ENCODE data around the gene SCUBE3.

The SCUBE3 gene

DNA sequence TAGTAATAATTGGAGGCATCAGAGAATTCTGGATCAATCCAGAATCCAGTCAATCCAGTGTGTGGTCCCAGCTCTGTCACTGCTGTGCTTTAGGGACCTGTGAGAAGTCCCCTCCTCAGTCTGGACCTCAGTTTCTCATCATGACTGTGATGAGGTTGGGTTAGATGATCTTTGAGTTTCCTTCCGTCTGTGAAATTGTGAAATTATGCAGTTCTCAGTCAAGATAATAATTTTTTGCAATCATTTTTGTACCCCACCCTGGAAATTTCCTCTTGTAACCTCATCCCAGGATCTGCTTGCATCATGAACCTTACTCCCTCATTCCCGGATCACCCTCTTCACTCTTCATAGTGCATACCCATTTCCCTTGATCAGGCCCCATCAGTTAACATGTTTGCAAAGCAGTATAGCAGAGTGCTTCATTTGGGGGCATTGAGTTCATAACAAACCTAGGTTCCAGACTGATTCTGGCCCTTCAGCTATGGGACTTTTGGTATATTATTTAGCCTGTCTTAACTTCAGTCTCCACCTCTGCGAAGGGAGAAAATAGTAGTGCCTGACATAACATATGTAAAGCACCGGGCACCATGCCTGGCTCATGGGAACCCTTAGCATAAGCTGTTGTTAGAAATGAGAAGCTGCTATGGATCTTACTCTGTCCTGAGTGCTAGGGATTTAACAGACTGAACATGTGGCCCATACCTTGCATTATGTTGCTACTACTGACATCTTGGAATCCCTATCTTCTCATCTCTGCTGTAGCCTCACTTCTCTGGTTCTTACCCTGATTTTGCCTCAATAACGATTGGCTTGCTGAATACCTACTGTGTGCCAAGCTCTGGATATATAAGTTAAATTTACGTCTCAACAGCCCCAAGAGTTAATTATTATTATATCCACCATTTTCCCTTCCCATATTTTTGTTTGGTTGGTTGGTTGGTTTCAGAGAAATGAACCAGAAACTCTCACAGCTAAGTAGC lies 47.1 kb downstream of the SCUBE3 start:
- no peaks in the 10 kb centered on the region for H3K27me3 ChIP-seq (ENCODE audit: insufficient read depth, low read length)
- no peaks in the 10 kb centered on the region for H3K36me3 ChIP-seq (ENCODE audit: insufficient read depth, low read depth, low read length)
- peak overlapping the region; percentile 95 for H3K9ac ChIP-seq (ENCODE audit: low read depth, low read length)
- no peaks in the 10 kb centered on the region for H3K9me3 ChIP-seq (ENCODE audit: insufficient read depth, low read depth, low read length)
- H3K4me1 ChIP-seq (ENCODE audit: insufficient read depth, low read length), result peaks cover 5% of the 10 kb centered on the region; the same call in 1 of the 2 replicates
- H3K4me3 ChIP-seq (ENCODE audit: low read length), result peak overlapping the region; percentile 83
- peak overlapping the region; percentile 87 for H3K27ac ChIP-seq (ENCODE audit: low read length)

DNA sequence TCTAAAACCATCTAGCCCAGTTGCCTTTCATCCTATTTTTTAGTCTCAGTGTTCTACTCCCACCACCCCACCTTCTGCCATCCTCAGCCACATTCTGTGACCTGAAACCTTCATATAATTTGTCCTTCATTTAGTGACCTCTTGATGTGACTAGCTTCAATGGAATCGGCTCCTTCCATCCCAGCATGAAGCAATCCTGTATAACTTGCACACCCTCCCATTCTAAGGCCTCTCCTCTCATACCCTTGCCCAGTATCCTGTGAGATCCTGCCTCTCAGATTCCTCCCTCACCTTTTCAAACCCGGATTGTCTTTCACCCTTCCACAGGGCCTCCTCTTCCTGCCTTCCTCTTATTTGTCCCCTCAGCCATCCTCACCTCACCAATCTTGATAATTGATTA lies 48.8 kb downstream of the SCUBE3 start:
- H3K9me3 ChIP-seq (ENCODE audit: insufficient read depth, low read depth, low read length), result no peaks in the 10 kb centered on the region
- H3K4me1 ChIP-seq (ENCODE audit: insufficient read depth, low read length), result peaks cover 5% of the 10 kb centered on the region; the same call in 1 of the 2 replicates
- no peak overlapping the region for H3K4me3 ChIP-seq (ENCODE audit: low read length)
- no peak overlapping the region for H3K9ac ChIP-seq (ENCODE audit: low read depth, low read length)
- no peak overlapping the region for H3K27ac ChIP-seq (ENCODE audit: low read length)
- H3K27me3 ChIP-seq (ENCODE audit: insufficient read depth, low read length), result no peaks in the 10 kb centered on the region
- H3K36me3 ChIP-seq (ENCODE audit: insufficient read depth, low read depth, low read length), result no peaks in the 10 kb centered on the region

DNA sequence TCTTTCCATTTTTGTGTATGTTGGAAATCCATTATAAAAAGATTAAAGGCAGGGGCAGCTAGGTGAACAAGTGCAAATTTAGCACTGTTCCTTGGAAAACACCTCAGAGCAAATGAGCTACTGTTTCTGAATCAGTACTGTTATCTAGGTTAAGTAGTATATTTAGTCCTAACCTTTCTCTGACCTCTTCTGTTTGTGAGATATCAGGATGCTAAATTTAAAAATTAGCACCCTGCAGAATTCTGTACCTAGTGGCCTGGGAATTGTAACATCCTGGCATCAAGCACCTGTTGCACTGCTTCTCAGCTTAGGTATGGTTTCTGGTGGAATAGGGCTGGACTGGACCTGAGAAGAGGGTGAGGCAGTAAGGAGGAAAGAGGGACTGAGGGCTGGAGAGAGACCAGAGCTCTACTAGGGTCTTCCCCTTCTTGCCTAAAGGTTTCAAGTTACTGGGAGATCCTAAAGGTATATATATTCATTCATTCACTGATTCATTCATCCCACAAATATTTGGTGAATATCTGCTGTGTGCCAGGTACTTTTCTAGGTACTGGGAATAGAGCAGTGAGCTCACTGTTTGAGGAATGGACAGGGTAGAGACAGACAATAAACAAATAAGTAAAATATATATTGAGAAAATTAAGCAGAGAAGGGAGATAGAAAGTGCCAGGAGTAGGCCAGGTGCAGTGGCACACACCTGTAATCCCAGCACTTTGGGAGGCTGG lies 51.0 kb downstream of the SCUBE3 start:
- Histone ChIP-seq H3K4me3 (ENCODE audit: low read length) (no peak overlapping the region), H3K27me3 (ENCODE audit: insufficient read depth, low read length) (no peaks in the 10 kb centered on the region), H3K27ac (ENCODE audit: low read length) (no peak overlapping the region), H3K4me1 (ENCODE audit: insufficient read depth, low read length) (no peaks in the 10 kb centered on the region; the same call in 1 of the 2 replicates), H3K9ac (ENCODE audit: low read depth, low read length) (no peak overlapping the region), H3K36me3 (ENCODE audit: insufficient read depth, low read depth, low read length) (no peaks in the 10 kb centered on the region), H3K9me3 (ENCODE audit: insufficient read depth, low read depth, low read length) (no peaks in the 10 kb centered on the region)

DNA sequence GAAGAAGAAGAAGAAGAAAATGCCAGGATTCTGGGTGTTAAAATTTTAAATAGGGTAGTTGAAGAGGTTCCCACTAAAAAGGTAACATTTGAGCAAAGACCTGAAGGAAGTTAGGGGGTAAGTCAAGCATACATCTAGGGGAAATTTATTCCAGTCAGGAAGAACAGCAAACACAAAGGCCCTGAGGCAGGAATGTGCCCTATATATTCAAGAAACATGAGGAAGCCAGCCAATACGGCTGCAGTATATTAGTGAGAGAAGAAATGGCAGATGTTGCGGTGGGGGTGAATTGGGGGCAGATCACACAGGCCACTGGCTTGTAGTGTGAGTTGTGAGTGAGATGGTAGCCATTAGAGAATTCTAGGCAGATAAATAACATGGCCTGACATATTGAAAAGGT lies 51.8 kb downstream of the SCUBE3 start:
- no peaks in the 10 kb centered on the region for H3K36me3 ChIP-seq (ENCODE audit: insufficient read depth, low read depth, low read length)
- H3K4me1 ChIP-seq (ENCODE audit: insufficient read depth, low read length), result no peaks in the 10 kb centered on the region; the same call in 1 of the 2 replicates
- H3K27ac ChIP-seq (ENCODE audit: low read length), result no peak overlapping the region
- H3K4me3 ChIP-seq (ENCODE audit: low read length), result no peak overlapping the region
- no peak overlapping the region for H3K9ac ChIP-seq (ENCODE audit: low read depth, low read length)
- H3K27me3 ChIP-seq (ENCODE audit: insufficient read depth, low read length), result no peaks in the 10 kb centered on the region
- no peaks in the 10 kb centered on the region for H3K9me3 ChIP-seq (ENCODE audit: insufficient read depth, low read depth, low read length)

DNA sequence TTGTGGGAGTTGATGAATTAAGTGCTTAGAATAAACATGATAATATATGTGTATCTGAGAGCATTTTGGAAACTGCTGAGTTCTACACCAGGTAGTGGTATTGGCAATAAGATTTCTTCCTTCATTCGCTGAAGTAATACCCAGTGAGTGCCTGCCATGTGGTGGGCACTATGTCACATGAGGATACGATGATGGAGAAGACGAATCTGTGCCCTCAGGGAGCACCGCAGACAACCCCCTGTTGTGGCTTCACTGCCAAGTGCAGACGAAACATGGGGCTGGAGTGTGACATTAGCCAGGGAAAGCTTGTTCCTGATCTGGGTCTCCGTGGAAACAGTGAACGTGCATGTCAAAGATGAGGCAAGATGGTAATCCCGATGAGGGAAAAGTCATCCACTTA lies 53.7 kb downstream of the SCUBE3 start:
- no peak overlapping the region for H3K27ac ChIP-seq (ENCODE audit: low read length)
- no peaks in the 10 kb centered on the region for H3K27me3 ChIP-seq (ENCODE audit: insufficient read depth, low read length)
- H3K9me3 ChIP-seq (ENCODE audit: insufficient read depth, low read depth, low read length), result no peaks in the 10 kb centered on the region
- H3K9ac ChIP-seq (ENCODE audit: low read depth, low read length), result no peak overlapping the region
- no peak overlapping the region for H3K4me3 ChIP-seq (ENCODE audit: low read length)
- no peaks in the 10 kb centered on the region for H3K4me1 ChIP-seq (ENCODE audit: insufficient read depth, low read length)
- H3K36me3 ChIP-seq (ENCODE audit: insufficient read depth, low read depth, low read length), result no peaks in the 10 kb centered on the region

DNA sequence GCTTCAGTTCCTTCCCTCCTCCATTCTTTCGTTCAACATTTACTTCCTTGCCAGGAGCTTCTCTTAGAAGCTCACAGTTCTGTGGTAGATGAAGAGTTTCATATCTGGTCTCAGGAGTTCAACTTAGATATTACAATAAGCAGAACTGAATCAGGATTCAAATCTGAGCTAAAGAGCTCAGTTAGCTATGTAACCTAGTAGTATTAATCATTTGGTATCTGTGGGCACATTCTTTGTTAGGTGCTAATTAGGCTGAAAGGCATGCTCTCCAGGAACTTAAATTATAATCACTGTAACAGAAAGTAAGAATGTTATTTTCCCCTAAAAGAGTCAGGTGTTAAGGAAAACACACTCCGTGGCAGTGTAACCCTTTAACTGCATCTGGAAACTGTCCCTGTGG lies 54.1 kb downstream of the SCUBE3 start:
- no peaks in the 10 kb centered on the region for H3K27me3 ChIP-seq (ENCODE audit: insufficient read depth, low read length)
- no peaks in the 10 kb centered on the region for H3K9me3 ChIP-seq (ENCODE audit: insufficient read depth, low read depth, low read length)
- H3K36me3 ChIP-seq (ENCODE audit: insufficient read depth, low read depth, low read length), result no peaks in the 10 kb centered on the region
- H3K4me1 ChIP-seq (ENCODE audit: insufficient read depth, low read length), result no peaks in the 10 kb centered on the region
- H3K27ac ChIP-seq (ENCODE audit: low read length), result no peak overlapping the region
- no peak overlapping the region for H3K4me3 ChIP-seq (ENCODE audit: low read length)
- H3K9ac ChIP-seq (ENCODE audit: low read depth, low read length), result no peak overlapping the region

DNA sequence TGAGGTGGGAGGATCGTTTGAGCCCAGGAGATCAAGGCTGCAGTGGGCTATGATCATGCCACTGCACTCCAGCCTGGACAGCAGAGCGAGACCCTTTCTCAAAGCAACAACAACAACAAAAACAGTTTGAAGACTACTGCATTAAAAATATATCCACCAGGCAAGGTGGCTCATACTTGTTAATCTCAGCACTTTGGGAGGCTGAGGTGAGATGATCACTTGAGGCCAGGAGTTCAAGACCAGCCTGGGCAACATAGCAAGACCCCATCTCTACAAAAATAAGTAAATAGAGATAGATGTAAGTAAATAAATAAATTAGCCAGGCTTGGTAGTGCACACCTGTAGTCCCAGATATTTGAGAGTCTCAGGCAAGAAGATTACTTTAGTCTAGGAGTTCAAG lies 58.2 kb downstream of the SCUBE3 start:
- no peaks in the 10 kb centered on the region for H3K9me3 ChIP-seq (ENCODE audit: insufficient read depth, low read depth, low read length)
- H3K9ac ChIP-seq (ENCODE audit: low read depth, low read length), result no peak overlapping the region
- no peak overlapping the region for H3K27ac ChIP-seq (ENCODE audit: low read length)
- no peak overlapping the region for H3K4me3 ChIP-seq (ENCODE audit: low read length)
- no peaks in the 10 kb centered on the region for H3K27me3 ChIP-seq (ENCODE audit: insufficient read depth, low read length)
- no peaks in the 10 kb centered on the region for H3K36me3 ChIP-seq (ENCODE audit: insufficient read depth, low read depth, low read length)
- H3K4me1 ChIP-seq (ENCODE audit: insufficient read depth, low read length), result no peaks in the 10 kb centered on the region

DNA sequence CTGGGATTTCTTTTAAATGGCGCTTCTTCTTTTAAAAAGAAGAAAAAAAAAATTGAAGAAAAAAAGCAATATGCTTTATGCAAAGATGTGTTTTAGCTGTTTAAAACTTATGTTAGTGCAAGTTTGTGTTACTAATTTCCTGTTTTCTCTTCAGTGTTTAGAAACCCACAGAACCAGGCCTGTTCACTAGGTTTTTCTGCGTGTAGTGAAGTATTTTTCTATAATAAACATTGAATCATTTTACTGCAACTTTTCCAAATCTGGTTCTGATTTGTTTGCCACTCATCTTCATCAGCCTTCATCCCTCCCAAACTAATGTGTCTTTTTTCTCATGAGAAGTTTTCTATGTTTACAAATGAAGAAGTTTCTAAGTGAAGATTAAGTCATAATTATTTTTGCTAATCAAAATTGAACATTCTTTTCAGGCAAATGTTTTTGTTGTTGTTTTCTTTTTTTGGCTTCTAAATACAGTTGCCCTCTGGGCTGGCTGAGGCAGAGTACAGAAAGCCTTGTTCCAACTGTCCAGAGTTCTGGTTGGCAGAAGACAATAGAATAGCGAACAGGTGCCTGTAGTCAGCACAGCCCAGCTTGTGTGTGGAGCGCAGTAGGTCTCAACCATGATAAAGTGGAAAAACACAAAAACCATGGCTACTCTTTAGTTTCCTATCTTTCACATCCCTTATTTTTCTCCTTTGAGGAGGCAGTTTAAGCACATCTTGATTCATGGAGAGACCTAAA lies 60.2 kb downstream of the SCUBE3 start:
- Histone ChIP-seq H3K27me3 (ENCODE audit: insufficient read depth, low read length) (no peaks in the 10 kb centered on the region), H3K36me3 (ENCODE audit: insufficient read depth, low read depth, low read length) (no peaks in the 10 kb centered on the region), H3K27ac (ENCODE audit: low read length) (no peak overlapping the region), H3K9me3 (ENCODE audit: insufficient read depth, low read depth, low read length) (no peaks in the 10 kb centered on the region), H3K4me1 (ENCODE audit: insufficient read depth, low read length) (no peaks in the 10 kb centered on the region), H3K4me3 (ENCODE audit: low read length) (no peak overlapping the region), H3K9ac (ENCODE audit: low read depth, low read length) (no peak overlapping the region)

DNA sequence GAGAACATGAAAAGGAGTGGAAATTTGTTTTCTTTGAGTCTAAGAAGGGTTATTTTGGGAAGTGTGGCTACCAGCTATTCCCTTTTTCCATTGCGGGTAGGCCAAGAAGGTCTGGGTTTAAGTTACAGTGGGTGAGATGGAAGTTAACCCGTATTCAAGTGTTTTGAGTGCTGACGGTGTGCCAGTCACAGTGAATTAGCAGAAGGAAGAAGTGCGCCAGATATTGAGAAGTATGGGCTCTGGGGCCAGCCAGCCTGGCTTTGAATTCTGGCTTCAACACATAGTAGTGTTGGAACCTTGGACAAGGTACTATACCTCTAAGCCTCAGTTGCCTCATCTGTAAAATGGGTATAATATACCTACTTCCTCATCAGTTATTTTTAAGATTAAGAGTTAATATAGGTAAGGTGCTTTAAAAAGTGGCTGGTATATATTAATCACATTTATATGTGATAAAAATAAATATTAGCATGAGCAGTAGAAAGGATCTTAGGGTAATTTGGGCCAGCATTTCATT lies 62.0 kb downstream of the SCUBE3 start:
- peaks cover 2% of the 10 kb centered on the region; the same call in 1 of the 2 replicates for H3K36me3 ChIP-seq (ENCODE audit: insufficient read depth, low read depth, low read length)
- H3K27ac ChIP-seq (ENCODE audit: low read length), result no peak overlapping the region
- no peak overlapping the region for H3K4me3 ChIP-seq (ENCODE audit: low read length)
- H3K4me1 ChIP-seq (ENCODE audit: insufficient read depth, low read length), result no peaks in the 10 kb centered on the region
- no peaks in the 10 kb centered on the region for H3K27me3 ChIP-seq (ENCODE audit: insufficient read depth, low read length)
- no peaks in the 10 kb centered on the region for H3K9me3 ChIP-seq (ENCODE audit: insufficient read depth, low read depth, low read length)
- no peak overlapping the region for H3K9ac ChIP-seq (ENCODE audit: low read depth, low read length)

DNA sequence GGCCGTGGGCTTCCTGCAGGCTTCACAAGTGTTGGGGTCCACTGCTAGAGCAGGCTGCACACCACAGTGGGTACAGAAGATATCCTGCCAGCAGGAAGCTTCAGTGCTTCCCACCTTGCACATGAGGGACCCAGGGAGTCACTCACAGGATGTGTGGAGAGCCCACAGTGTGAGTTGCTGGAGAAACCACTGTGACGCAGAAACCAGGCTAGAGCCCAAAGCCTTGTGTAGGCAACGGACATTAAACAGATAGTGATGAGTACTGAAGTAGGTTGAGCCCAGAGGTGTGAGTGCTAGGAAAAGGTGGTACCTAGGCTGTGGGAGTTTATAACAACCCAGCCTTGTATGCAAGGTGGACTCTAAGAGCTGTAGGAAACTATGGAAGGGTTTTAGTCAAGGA lies 65.0 kb downstream of the SCUBE3 start:
- no peak overlapping the region for H3K9ac ChIP-seq (ENCODE audit: low read depth, low read length)
- no peaks in the 10 kb centered on the region for H3K9me3 ChIP-seq (ENCODE audit: insufficient read depth, low read depth, low read length)
- H3K36me3 ChIP-seq (ENCODE audit: insufficient read depth, low read depth, low read length), result peaks cover 19% of the 10 kb centered on the region; the same call in 1 of the 2 replicates
- H3K4me1 ChIP-seq (ENCODE audit: insufficient read depth, low read length), result no peaks in the 10 kb centered on the region
- H3K27ac ChIP-seq (ENCODE audit: low read length), result no peak overlapping the region
- H3K27me3 ChIP-seq (ENCODE audit: insufficient read depth, low read length), result no peaks in the 10 kb centered on the region
- no peak overlapping the region for H3K4me3 ChIP-seq (ENCODE audit: low read length)

DNA sequence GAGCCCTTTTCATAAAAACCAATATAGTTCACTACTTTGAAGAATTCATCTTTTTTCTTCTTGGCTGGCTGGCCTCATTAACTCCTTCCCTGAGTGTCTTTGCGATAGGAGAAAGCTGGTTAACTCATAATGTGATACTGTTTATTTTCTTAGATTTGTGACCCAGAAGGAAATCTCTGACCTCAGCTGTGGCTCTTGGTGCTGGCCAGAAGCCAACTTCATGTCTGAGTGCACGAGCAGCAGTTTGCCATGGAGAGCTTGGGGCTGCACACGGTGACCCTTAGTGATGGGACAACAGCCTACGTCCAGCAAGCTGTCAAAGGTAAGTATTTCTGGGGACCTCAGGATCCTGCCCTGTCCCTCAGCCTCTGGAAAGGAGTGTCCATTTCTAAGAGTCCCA lies 67.1 kb downstream of the SCUBE3 start:
- Histone ChIP-seq H3K4me3 (ENCODE audit: low read length) (no peak overlapping the region), H3K36me3 (ENCODE audit: insufficient read depth, low read depth, low read length) (peaks cover 28% of the 10 kb centered on the region), H3K9me3 (ENCODE audit: insufficient read depth, low read depth, low read length) (no peaks in the 10 kb centered on the region), H3K9ac (ENCODE audit: low read depth, low read length) (no peak overlapping the region), H3K4me1 (ENCODE audit: insufficient read depth, low read length) (no peaks in the 10 kb centered on the region), H3K27me3 (ENCODE audit: insufficient read depth, low read length) (no peaks in the 10 kb centered on the region), H3K27ac (ENCODE audit: low read length) (no peak overlapping the region)
